Stomach (tissue), 4 donors: ENCODE results near the gene CALN1.

Source experiments
- CTCF ChIP-seq, 7 experiments: fragments of 450-650 bp in 4 of 7; fragments of 200-600 bp in 3 of 7; sonication (generic) in 3 of 7; IDR thresholded peaks; one replicate each; pipeline ENCODE4 v1.5.1; 2016 to 2019; ENCODE audit warnings: antibody characterized with exemption in 7 of 7, control low read depth in 2 of 7, mild to moderate bottlenecking in 1 of 7
- POLR2AphosphoS5 ChIP-seq, 3 donors: sonication (generic); formaldehyde crosslinking; IDR thresholded peaks; one replicate each; pipeline ENCODE4 v1.6.1; 2016; ENCODE audit warnings: antibody characterized with exemption in 3 of 3

- TF ChIP-seq CTCF (IDR thresholded peaks at IDR 0.05), result no peak
- TF ChIP-seq POLR2AphosphoS5 (IDR thresholded peaks at IDR 0.05), result no peak
Measured at GRCh38 chr7:71974611-71975010, 437.5 kb downstream of the CALN1 start.
